Activated naive CD4-positive, alpha-beta T cell treated with anti-CD3 and anti-CD28 coated beads, Interleukin-2, amount 50 U/mL, for 16 hours (primary cell): ENCODE data around the gene SBDS.
"Not testable (repeated sequence)": the region's sequence is repeated elsewhere in the genome, so short reads cannot be mapped to it uniquely, and the experiment has no call there.

ENCODE experiments used
- DNase-seq: peaks from one replicate; pipeline ENCODE4 v3.0.0-alpha.2; 2020

The SBDS gene

GRCh38 chr7:66995050-66995776, at the start of gene SBDS:
TSS of gene SBDS (minus strand) at chr7:66995586. CDS start at chr7:66995417, 169 bp downstream.
- peak; percentile 91 for DNase-seq

GRCh38 chr7:67043559-67043930, 48.2 kb upstream of the SBDS start:
- not testable (repeated sequence) for DNase-seq

- not testable (repeated sequence) for DNase-seq
These were observed 47.6 kb upstream of the SBDS start for GRCh38 chr7:67042781-67043558.

DNA sequence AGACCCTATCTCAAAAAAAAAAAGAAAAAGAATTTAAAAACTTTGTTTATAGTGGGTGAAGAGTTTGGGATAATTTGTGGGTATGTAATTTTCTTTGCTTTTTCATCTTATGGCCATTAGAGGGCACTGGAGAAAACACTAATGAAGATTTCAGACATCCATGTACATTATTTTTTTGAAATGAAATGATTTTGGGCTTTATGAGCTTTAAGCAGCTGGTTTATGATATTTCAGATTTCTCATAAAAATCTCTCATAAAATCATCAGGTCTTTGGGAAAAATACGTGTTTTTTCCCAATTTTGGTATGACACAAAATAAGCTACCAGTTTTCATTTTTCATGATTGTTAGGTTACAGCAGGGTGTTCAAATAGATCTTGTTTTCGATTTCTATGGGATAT, 45.4 kb upstream of the SBDS start:
- DNase-seq = not testable (repeated sequence)

DNA sequence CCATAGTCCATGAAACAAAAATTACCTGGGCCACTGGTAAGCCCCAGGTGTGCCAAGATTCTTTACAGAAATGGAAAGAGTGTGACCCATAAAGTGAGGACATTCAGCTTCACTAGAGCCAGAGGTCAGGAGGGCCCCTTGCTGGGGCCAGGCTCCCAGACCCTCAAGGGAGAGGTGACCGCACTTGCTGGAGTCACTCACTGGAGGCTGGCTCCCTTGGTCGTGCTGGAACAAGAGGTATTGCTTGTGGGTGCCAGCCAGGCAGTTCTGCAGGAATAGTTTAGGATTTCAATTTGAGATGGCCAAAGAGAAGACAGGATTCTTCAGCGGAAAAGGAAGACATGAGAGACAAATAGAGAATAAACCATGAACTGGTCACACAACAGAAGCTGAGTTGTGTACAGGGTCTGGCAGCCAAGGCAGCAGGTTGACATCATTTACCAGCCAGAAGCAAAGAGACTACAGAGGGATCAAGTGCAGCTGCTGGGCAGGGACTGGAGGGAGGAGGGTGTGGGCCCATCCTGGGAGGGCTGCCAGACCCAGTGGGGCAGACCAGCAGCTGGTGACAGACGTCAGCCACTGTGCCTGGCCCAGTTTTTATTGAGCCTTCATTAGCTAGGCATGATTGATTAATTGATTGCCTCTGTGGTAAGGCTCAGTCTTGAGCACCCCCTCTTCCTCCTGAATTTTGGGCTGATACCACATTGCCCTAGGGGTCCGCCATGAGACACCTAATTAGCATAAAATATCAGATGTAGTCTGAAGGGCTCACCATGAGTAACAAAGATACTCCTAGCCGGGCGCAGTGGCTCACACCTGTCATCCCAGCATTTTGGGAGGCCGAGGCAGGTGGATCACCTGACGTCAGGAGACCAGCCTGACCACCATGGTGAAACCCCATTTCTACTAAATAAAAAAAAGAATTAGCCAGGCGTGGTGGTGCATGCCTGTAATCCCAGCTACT, 41.3 kb upstream of the SBDS start:
- not testable (repeated sequence) for DNase-seq

GRCh38 chr7:67033251-67033650, 37.9 kb upstream of the SBDS start:
- no peak for DNase-seq

- DNase-seq = not testable (repeated sequence)
These were observed 36.3 kb upstream of the SBDS start for GRCh38 chr7:67031685-67032084.

GRCh38 chr7:67025459-67025858, 30.1 kb upstream of the SBDS start:
- not testable (repeated sequence) for DNase-seq

- no peak for DNase-seq
These were observed 27.1 kb upstream of the SBDS start for GRCh38 chr7:67022511-67022910.

- no peak for DNase-seq
These were observed 25.9 kb upstream of the SBDS start for GRCh38 chr7:67021260-67021659.

- no peak for DNase-seq
These were observed 24.4 kb upstream of the SBDS start for GRCh38 chr7:67019562-67020390.

GRCh38 chr7:67018940-67019339, 23.6 kb upstream of the SBDS start:
- DNase-seq = no peak

- not testable (repeated sequence) for DNase-seq
These were observed 22.6 kb upstream of the SBDS start for GRCh38 chr7:67017971-67018370.

DNA sequence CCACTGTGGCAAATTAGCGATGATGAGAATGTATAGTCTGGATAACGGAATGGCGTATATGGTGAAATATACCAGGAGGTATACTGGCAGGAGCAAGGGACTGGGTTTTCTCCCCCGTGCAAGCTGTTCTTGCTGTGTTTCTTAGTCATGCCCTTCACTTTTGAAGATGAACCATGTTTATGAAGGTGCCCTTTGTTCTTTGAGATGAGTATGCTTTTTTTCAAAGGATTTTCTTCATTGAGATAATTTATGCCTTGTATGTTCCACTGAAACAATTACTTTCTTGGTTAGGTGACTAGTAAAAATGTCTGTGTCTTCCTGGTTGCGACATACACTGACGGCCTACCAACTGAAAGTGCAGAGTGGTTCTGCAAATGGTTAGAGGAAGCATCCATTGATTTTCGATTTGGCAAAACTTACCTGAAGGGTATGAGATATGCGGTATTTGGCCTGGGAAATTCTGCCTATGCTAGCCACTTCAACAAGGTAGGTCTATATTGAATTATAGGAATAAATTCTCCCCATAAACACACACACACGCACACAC, 18.8 kb upstream of the SBDS start:
- DNase-seq = not testable (repeated sequence)

- not testable (repeated sequence) for DNase-seq
These were observed 14.3 kb upstream of the SBDS start for GRCh38 chr7:67009677-67010076.

GRCh38 chr7:67008260-67008659, 12.9 kb upstream of the SBDS start:
- DNase-seq = no peak

DNA sequence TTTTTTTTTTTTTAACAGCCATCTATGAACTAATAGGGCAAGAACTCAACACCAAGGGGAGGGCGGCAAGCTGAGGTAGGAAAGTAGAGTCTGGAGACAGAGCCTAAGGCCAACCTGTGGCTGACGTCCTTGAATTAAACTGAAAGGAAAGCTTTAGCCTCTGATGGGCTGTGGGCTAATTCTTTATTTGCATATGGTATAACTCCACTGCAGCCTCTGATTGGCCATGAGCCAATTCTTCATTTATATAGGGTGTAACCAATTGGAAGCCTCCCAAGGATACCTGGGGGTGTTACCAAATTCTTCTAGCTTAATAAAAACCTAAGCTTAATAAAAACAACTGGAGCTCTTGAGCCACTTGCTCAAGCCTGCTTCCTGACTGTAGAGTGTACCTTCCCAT, 11.6 kb upstream of the SBDS start:
- no peak for DNase-seq

DNA sequence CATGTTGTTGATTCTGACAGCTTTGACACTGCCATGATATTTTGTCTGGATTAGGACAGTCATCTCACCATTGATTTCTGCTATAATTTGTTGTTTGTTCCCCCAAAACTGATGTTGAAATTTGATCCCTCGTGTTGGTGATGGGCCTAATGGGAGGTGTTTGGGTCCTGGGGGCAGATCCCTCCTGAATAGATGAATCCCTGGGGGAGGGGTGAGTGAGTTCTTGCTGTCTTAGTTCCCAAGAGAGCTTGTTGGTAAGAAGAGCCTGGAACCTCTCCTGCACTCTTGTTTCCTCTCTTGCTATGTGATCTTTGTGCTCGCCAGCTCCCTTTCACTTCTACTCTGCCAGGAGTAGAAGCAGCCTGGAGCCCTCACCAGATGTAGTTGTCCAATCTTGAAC, 8.8 kb upstream of the SBDS start:
- DNase-seq = not testable (repeated sequence)

- not testable (repeated sequence) for DNase-seq
These were observed 5.3 kb upstream of the SBDS start for GRCh38 chr7:67000601-67001258.

GRCh38 chr7:66996444-66997191, 1.2 kb upstream of the SBDS start, which contains the start of gene TYW1:
TSS of gene TYW1 (plus strand) at chr7:66996833. CDS start at chr7:66996979, 146 bp downstream.
- peak; percentile 98 for DNase-seq
